Epithelial cell of proximal tubule (primary cell): Measurements from ENCODE around the gene PLCXD3. TPM values are rescaled to one million over a fixed set of nuclear protein-coding genes. Genes with fewer than 3 reads are reported as not detected.

ENCODE experiments used
- DNase-seq: peaks from one replicate; pipeline ENCODE4 v3.0.0-alpha.2; 2011; ENCODE audit warnings: low read depth
- H3K4me3 ChIP-seq: 2 replicates; pipeline ENCODE4 v1.5.1; 2011; ENCODE audit warnings: low read depth, mild to moderate bottlenecking, low read length
- CTCF ChIP-seq: conservative IDR thresholded peaks from 2 replicates; pipeline ENCODE4 v1.5.1; 2012; ENCODE audit warnings: low read depth, mild to moderate bottlenecking, low read length
- total RNA-seq: library from RNA; depleted of rRNA; stranded (reverse); fragments of >200 nt; gene quantifications from 2 replicates; pipeline ENCODE4 v1.2.3, GENCODE V29; 2015

Gene PLCXD3
- total RNA-seq, 1 donor from 2014 or later: 0.46 TPM

GRCh38 chr5:41284938-41285337 is 225.5 kb downstream of the PLCXD3 start:
- no peak overlapping the region for H3K4me3 ChIP-seq
- TF ChIP-seq CTCF: no peak
- no peak for DNase-seq

DNA sequence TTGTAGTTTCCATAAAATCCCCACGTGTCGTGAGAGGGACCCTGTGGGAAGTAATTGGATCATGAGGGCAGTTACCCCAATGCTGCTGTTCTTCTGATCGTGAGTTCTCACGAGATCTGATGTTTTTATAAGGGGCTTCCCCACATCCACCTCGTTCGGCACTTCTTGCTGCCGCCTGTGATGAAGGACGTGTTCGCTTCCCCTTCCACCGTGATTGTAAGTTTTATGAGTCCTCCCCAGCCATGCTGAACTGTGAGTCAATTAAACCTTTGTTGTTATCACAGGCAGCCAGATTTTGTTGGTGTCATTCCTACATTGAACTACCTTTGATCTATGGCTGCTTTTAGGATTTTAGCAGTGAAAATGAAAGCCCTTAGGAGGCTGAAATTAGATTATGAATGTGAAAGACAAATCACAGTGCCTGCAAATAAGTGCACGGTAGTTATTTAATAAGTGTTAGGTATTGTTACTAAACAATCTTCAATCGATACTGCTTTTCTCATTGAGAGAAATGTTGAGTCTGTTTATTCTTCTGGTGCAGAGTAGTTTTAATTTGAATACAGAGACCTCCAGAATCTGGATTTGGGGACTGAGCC is 229.1 kb downstream of the PLCXD3 start:
- H3K4me3 ChIP-seq: no peak overlapping the region
- no peak for TF ChIP-seq CTCF
- DNase-seq: no peak

- TF ChIP-seq CTCF: no peak
- no peak for DNase-seq
- H3K4me3 ChIP-seq: no peak overlapping the region
These were observed 231.4 kb downstream of the PLCXD3 start for GRCh38 chr5:41279040-41279439.

- no peak overlapping the region for H3K4me3 ChIP-seq
- DNase-seq: no peak
- no peak for TF ChIP-seq CTCF
These were observed 232.7 kb downstream of the PLCXD3 start for GRCh38 chr5:41277476-41278245.

DNA sequence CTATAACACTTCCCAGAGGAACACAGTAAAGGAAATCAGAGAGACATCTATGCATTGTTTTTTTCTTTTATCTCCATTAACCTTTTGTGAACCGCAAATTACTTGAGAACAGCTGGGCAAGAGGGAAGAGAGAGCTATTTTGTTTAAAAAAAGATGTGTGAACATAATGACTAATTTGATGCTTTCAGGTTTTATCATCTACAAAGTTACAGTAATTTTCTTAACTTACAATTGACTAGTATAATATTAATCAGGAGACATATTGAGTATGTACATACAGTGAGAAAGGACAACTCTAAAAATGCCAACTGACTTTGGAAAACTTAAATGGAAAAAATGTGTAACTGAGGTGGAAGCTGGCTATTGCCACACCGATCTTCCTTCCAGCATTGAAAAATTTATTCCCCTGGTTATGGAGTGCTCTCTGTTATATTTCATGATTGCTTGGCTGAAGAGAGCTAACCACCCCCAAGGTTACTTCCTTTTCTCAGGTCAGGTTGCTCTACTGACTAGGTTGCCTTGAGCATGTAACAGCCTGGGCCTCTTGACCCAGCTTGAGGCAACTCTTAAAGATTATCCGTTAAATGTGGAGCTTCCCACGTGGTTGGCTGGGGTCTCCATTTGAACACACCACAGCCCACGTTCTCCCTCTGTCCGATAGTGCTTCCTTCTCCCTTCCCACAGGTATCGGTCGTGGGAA is 234.4 kb downstream of the PLCXD3 start:
- no peak overlapping the region for H3K4me3 ChIP-seq
- DNase-seq: no peak
- no peak for TF ChIP-seq CTCF

DNA sequence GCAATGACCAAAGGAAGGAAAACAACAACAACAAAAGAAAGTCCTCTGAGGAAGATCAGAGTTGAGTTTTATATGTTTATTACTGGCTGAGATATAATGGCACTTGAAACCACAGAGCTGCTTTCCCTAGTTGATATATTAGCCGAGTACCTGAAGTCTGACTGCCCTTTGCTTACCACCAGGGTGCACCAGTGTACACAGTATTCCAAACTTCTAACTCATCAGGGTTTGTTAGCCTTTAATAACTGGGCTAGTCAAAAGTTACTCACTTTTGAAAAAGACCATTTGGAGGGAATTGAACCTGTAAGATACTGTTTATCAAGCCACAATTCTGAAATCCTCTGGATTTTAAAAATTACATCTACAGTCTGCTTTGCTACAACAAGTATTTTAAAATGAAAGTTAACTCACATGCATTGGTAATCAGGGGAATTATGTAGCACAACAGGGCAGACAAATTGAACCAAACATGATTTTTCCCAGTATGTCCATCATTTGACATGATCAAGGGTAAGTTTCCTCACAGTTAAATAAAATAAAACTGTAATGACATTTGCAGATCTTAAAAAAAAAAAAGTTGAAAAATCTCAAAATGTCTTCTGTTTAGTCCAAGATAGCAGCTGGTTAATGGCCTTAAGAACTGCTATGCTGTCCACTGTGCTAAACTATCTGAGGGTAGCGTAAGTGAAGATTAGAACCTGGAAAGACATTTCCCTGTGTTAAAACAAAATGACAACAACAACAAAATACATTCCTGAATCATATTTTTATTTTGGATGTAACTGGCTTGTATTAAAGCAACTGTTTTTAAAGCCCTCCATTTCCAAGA is 239.8 kb downstream of the PLCXD3 start:
- peak; percentile 88 for TF ChIP-seq CTCF
- no peak overlapping the region for H3K4me3 ChIP-seq
- peak; percentile 18 for DNase-seq
